HUES64 (cell line): ENCODE data around the gene ATP10B.

Experiments used
- H3K27ac ChIP-seq: 2 replicates; pipeline ENCODE4 v1.7.0; 2013; ENCODE audit warnings: low read depth, low read length, inconsistent platforms
- H3K27me3 ChIP-seq: 2 replicates; pipeline ENCODE4 v1.6.1; 2013; ENCODE audit warnings: mild to moderate bottlenecking, low read length; ENCODE audit not compliant: insufficient read depth
- H3K36me3 ChIP-seq: 2 replicates; pipeline ENCODE4 v1.6.1; 2013; ENCODE audit warnings: mild to moderate bottlenecking, low read length; ENCODE audit not compliant: insufficient read depth
- H3K4me1 ChIP-seq: 2 replicates; pipeline ENCODE4 v1.6.1; 2013; ENCODE audit warnings: mild to moderate bottlenecking, low read length, moderate library complexity; ENCODE audit not compliant: insufficient read depth
- H3K4me3 ChIP-seq: 2 replicates; pipeline ENCODE4 v1.5.1; 2013; ENCODE audit warnings: mild to moderate bottlenecking, low read length, moderate library complexity
- H3K9ac ChIP-seq: 2 replicates; pipeline ENCODE4 v1.6.1; 2013; ENCODE audit warnings: mild to moderate bottlenecking, low read depth, low read length
- H3K9me3 ChIP-seq: 2 replicates; pipeline ENCODE4 v1.6.1; 2013; ENCODE audit warnings: low read depth, low read length; ENCODE audit not compliant: insufficient read depth
- WGBS: fragments of 150-250, 120-280 bp; methylation state at CpG from one replicate; pipeline ENCODE4 v1.1.7; 2013; ENCODE audit warnings: missing lambda C conversion rate; 5-methylcytosine and 5-hydroxymethylcytosine counted together

ATP10B gene

DNA sequence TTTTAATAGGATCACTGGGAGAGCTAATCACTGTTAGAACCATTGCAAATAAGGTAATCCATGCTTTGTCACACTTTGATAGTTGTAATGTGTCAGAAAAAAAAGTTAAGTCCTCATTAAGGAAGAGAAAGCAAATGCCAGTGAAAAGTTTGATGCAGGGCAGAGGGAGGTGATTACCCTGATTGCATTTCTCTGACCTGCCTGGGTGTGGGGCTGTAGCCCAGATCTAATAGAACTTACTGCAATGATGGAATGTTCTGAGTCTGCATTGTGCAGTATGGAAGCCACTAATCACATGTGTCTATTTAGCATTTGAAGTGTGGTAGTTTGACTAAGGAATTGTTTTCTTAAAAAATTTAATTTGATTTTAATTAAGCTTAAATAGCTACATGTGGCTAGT, 202.7 kb downstream of the ATP10B start:
- Histone ChIP-seq H3K27ac (no peak overlapping the region), H3K36me3 (no peaks in the 10 kb centered on the region), H3K27me3 (no peaks in the 10 kb centered on the region), H3K9ac (no peak overlapping the region), H3K9me3 (peaks cover 3% of the 10 kb centered on the region; the same call in 1 of the 2 replicates), H3K4me1 (0 out of 2 replicates have a peak, but pooled peaks cover 4% of the 10 kb centered on the region), H3K4me3 (no peak overlapping the region)

DNA sequence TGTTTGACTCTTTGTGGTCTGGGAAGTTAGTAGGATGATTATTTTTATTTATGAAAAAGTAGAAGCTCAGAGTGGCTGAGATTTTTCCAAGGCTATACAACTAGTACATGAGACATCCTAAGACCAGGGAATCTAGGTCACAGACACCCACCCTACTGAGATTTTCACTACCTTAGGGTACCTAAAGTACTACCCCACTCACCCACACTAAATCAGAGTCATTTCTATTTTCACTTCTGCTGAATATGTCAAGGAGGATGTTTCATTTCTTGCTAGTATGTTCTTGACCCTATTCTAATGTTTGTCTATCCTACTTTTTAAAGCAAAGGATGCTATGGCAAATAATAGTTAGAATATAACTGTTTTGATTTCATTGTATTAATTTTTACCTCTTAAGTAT, 206.0 kb downstream of the ATP10B start:
- Histone ChIP-seq H3K36me3 (no peaks in the 10 kb centered on the region), H3K9me3 (peaks cover 3% of the 10 kb centered on the region; the same call in 1 of the 2 replicates), H3K27me3 (no peaks in the 10 kb centered on the region), H3K4me3 (no peak overlapping the region), H3K9ac (no peak overlapping the region), H3K4me1 (no peaks in the 10 kb centered on the region), H3K27ac (no peak overlapping the region)

DNA sequence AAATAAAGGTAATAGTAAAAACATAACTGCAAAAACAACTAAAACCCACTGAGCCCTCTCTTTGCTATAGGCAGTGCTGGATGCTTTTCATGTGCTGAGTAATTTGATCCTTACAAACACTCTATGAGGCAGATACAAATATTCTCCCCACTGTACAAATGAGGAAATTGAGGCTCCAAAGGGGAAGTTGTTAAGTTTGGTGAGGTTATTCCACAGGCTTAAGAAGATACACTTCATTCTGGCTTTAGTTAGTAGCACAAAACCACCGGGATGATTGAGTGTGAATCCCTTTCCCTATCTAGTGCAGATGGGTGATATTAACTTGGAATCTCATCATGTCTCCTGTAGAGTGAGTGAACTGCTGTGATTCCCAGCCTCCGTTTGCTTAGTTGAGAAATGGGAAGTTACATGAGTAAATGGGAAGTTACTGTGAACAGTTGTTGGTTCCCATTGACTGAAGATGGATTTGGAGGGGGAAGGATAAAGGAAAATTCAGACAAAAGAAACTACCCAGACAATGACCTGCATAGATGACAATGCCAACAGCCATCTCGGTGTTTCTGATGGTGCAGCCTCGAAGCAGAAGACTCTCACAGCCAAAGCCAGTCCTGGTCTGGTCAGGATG, 208.3 kb downstream of the ATP10B start:
- Histone ChIP-seq H3K4me1 (no peaks in the 10 kb centered on the region), H3K27me3 (no peaks in the 10 kb centered on the region), H3K4me3 (no peak overlapping the region), H3K36me3 (no peaks in the 10 kb centered on the region), H3K9ac (no peak overlapping the region), H3K9me3 (no peaks in the 10 kb centered on the region), H3K27ac (no peak overlapping the region)
- WGBS, result 94% methylated on average over 4 of the region's 4 CpGs

DNA sequence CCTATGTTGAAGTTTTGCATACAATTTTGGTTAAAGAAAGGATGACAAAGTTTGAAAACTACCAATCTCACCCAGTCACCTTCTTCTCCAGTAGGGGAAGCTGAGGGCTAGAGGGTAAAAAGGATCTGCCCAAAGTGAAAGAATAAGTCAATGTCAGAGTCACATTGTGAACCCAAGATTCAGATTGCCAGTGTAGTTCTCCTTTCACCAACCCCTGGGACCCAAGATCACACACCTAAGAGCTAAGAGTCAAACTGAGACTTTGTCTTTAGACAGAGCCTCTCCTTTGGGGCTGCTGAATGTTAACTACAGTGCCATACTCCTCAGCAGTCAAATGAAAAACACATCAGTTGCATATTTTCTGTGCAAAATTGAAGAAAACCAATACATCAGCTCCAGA, 210.6 kb downstream of the ATP10B start:
- Histone ChIP-seq H3K4me1 (no peaks in the 10 kb centered on the region), H3K4me3 (no peak overlapping the region), H3K9me3 (no peaks in the 10 kb centered on the region), H3K36me3 (no peaks in the 10 kb centered on the region), H3K27me3 (no peaks in the 10 kb centered on the region), H3K9ac (no peak overlapping the region), H3K27ac (no peak overlapping the region)

DNA sequence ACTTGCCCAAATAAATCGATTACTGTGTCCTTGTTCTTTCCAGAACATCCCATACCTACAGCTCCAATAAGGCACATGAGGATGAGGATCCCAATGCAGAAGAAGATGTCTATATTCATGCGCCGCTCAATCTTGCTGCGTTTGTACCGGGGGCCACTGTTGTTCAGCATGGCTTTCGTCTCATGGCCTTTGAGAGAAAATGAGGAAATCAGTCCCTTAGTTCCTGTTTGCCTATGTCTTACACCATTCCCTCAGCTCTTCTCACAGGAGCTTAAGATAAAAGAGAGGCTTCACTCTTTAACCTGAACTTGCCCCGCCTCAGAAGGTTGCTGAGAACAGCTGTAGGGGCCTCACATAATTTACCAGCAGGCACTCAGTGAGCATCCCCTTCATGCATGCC, 211.6 kb downstream of the ATP10B start:
- H3K4me1 ChIP-seq, result no peaks in the 10 kb centered on the region
- no peak overlapping the region for H3K9ac ChIP-seq
- 92% methylated on average over 7 of the region's 7 CpGs for WGBS
- H3K27ac ChIP-seq, result no peak overlapping the region
- no peaks in the 10 kb centered on the region for H3K9me3 ChIP-seq
- no peaks in the 10 kb centered on the region for H3K27me3 ChIP-seq
- H3K36me3 ChIP-seq, result no peaks in the 10 kb centered on the region
- no peak overlapping the region for H3K4me3 ChIP-seq

DNA sequence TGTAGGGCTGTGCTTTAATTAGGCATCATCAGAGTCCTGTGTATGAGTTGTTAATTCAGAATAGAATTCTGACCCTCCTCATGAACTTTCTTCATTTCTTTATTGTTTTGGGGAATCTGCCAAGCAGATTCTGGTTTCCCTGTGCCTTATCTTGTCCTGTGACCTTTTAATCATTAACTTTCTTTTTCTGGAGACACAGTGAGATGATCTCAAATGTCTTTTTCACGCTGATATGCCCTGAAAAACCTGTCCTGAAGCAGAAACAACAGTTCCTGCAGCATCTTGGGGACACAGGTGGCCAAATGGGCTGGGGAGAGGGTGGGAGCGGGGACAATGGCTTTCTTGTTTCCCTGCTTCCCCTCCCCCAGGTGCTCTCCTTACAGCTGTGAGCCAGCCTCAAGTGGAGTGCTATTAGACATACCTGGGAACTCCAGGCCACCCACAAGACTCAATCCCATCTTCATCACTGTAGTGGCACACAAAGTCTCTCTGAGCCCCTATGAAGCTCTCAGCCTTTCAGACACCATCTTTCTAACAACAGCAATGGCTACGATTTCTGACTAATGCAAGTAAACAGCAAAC, 213.8 kb downstream of the ATP10B start:
- no peak overlapping the region for H3K9ac ChIP-seq
- no peaks in the 10 kb centered on the region for H3K9me3 ChIP-seq
- H3K27me3 ChIP-seq, result no peaks in the 10 kb centered on the region
- no peaks in the 10 kb centered on the region for H3K36me3 ChIP-seq
- H3K4me3 ChIP-seq, result no peak overlapping the region
- WGBS, result 84% methylated on average over 3 of the region's 3 CpGs
- H3K27ac ChIP-seq, result no peak overlapping the region
- no peaks in the 10 kb centered on the region for H3K4me1 ChIP-seq

DNA sequence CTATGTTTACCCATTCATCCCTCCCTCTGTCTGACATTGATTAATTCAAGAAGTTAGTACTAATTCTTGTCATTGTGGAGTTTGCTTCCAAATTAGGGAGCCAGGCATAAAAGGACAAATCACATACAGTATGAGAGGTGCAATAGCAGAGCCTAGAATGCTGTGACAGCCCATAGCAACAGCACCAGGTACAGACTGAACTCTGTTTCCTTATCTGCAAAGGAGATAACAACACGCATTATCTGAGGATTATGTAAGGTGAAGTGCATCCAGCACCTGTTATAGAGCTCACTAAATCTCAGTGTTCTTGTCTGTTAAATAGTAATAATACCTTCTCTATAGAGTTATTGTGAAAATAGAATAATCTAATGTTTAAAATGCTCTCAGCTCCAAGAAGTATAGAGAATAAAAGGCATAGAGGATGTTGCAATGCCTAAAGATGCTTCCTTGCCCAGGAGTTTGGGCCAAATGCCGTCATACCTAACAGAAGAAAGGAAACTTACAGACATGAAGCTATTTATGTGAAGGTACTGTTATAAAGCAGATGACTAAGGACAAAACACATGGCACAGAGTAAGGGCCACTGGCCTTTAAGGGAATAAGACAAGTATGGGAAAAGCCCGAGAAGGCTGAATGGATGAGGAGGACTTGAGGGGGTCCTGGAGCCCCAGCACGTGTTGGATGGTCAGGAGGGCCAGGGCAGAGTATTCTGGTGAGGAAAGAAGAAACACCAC, 214.5 kb downstream of the ATP10B start:
- Histone ChIP-seq H3K9me3 (no peaks in the 10 kb centered on the region), H3K9ac (no peak overlapping the region), H3K27ac (no peak overlapping the region), H3K27me3 (no peaks in the 10 kb centered on the region), H3K4me1 (no peaks in the 10 kb centered on the region), H3K36me3 (no peaks in the 10 kb centered on the region), H3K4me3 (no peak overlapping the region)
- 77% methylated on average over 4 of the region's 4 CpGs for WGBS

DNA sequence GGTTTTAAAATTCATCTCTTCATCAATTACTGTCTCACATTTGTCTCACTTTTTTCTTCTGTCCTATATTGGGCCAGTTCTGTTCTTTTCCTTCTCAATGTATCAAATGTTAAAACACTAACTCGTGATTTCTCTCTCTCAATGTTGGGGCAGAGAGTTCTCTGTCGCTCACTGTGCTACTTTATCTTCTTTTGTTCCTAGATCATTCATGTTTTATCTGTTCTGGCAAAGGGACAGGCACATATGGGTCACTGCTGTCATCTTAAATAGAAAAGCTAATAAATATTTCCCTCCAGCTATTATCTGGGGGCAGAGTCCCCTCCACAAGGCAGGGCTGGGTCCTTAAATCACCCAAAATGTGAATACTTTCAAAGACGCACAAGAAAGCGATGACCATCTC, 216.3 kb downstream of the ATP10B start:
- Histone ChIP-seq H3K27me3 (no peaks in the 10 kb centered on the region), H3K9me3 (no peaks in the 10 kb centered on the region), H3K4me1 (no peaks in the 10 kb centered on the region), H3K4me3 (no peak overlapping the region), H3K27ac (no peak overlapping the region), H3K36me3 (no peaks in the 10 kb centered on the region), H3K9ac (no peak overlapping the region)
- WGBS, result 96% methylated on average over 4 of the region's 4 CpGs

DNA sequence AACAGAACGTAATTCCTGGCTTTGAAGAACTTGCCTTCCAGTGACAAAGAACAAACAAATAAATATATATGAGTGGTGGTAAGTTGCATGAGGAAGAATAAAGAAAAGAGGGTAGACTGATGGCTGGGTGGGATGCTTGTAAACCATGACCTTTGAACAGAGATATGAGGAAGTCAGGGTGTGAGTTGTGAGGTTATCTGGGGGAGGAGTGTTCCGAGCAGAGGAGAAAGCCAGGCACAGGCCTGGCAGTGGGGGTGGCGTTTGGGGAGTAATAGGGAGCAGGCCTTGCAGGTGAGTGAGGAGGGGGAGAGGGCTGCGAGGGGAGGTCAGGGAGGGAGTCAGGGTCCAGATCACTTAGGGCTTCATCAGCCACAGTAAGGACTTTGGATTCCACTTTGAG, 217.0 kb downstream of the ATP10B start:
- no peak overlapping the region for H3K4me3 ChIP-seq

DNA sequence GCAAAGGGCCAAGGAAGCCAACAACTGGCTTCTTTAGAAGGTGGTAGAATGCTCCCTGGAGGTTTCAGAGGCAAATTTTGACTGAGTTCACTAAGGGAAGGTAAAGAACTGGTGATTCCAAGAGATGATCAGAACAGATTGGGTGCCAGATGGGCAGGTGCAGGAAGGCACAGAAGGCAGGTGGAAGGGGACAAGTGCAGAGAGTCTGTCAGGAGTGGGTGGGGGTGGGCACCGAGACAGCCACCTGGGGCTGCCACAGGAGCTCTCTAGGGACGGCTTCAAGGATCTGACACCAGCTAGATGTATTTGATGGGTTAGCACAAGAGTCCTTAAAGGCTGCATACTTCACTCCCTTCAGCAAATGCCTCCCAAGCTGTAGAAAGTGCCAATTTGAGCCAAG, 223.0 kb downstream of the ATP10B start:
- Histone ChIP-seq H3K36me3 (no peaks in the 10 kb centered on the region), H3K27me3 (no peaks in the 10 kb centered on the region), H3K27ac (no peak overlapping the region), H3K4me3 (no peak overlapping the region), H3K4me1 (peaks cover 4% of the 10 kb centered on the region; the same call in 1 of the 2 replicates), H3K9ac (no peak overlapping the region), H3K9me3 (no peaks in the 10 kb centered on the region)
- 93% methylated on average over 2 of the region's 2 CpGs for WGBS

More for the DNA sequence above, 217.0 kb downstream of the ATP10B start:
- Histone ChIP-seq H3K4me1 (no peaks in the 10 kb centered on the region), H3K27me3 (no peaks in the 10 kb centered on the region), H3K9ac (no peak overlapping the region), H3K27ac (no peak overlapping the region), H3K36me3 (no peaks in the 10 kb centered on the region), H3K9me3 (no peaks in the 10 kb centered on the region)
- 89% methylated on average over 4 of the region's 4 CpGs for WGBS

DNA sequence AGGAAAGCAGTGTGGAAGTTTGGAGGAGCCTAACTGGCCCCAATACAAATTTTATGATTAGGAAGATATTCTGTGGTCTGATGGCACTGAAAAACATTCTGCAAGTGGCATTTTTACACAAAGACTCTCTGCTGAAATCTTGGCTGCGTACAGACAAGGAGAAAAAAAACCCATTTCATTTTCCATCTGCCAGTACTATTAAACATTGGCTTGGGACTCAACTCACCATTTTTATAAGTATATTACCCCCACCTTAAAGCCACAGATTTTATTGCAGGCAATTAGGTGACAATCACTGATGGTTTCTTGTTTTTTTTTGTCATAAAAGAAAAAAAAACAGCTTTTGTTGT, 223.4 kb downstream of the ATP10B start:
- H3K4me3 ChIP-seq, result no peak overlapping the region
- no peaks in the 10 kb centered on the region for H3K36me3 ChIP-seq
- no peak overlapping the region for H3K27ac ChIP-seq
- peaks cover 4% of the 10 kb centered on the region; the same call in 1 of the 2 replicates for H3K4me1 ChIP-seq
- no peak overlapping the region for H3K9ac ChIP-seq
- WGBS, result 98% methylated on average over 1 of the region's 1 CpG
- H3K27me3 ChIP-seq, result no peaks in the 10 kb centered on the region
- no peaks in the 10 kb centered on the region for H3K9me3 ChIP-seq
